ENCODE results near the gene SBK1.

Gene SBK1

DNA sequence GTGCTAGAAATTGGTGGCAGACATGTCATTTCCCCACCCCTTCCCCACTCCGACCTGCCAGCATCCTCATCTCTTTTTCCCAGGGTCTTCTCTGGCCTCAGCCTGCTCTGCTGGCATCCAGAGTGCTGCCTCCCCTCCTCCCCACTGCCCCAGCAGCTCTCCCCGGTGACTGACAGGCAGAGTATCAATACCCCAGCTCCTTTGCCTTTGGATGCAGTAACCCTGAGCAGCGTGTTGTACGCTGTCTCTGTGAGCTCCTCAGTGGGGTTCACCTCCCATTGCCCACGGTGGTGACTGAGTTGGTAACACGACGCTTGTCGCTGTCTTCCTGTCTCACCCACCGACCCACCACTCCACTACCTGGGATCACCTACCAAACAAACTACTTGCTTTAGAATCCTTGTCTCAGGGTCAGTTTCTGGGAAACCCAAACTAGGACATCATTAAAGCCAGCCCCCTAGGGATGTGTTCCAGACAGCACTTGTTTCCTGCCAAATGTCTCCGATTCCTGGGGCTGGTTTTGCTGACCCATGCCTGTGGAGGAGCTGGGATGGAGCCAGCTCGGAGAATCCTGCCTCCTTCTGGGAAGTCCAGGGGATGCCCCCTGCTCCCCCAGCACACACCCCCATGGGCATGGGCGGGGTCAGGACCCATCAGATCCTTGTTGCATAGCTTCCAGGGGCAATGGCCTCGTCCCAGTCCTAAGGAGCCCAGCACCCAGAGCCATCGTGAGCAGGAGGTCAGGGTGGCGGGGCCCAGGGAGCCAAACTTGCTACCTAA lies 8.3 kb upstream of the SBK1 start:
- no peak overlapping the region for H3K27ac ChIP-seq
- no peak for DNase-seq
- no peak for TF ChIP-seq CTCF (IDR thresholded peaks at IDR 0.05; ENCODE audit: low read depth, low read length, missing control alignments)
- H3K36me3 ChIP-seq (replicated peaks), result no peaks in the 10 kb centered on the region
- H3K27me3 ChIP-seq (replicated peaks), result no peaks in the 10 kb centered on the region
- no peak overlapping the region for H3K4me3 ChIP-seq (ENCODE audit: low read depth, low read length)
- in situ Hi-C loops (cut with HindIII; ENCODE audit: low pct_ligation_motif_present, low sequenced_read_pairs), result no loop called here

GRCh38 chr16:28285649-28286048 lies 6.7 kb upstream of the SBK1 start:
- Histone ChIP-seq H3K27ac (no peak overlapping the region), H3K4me3 (ENCODE audit: low read depth, low read length) (no peak overlapping the region), H3K27me3 (replicated peaks) (no peaks in the 10 kb centered on the region), H3K36me3 (replicated peaks) (no peaks in the 10 kb centered on the region)
- in situ Hi-C loops (cut with HindIII; ENCODE audit: low pct_ligation_motif_present, low sequenced_read_pairs), result no loop called here
- no peak for TF ChIP-seq CTCF (IDR thresholded peaks at IDR 0.05; ENCODE audit: low read depth, low read length, missing control alignments)
- no peak for DNase-seq

DNA sequence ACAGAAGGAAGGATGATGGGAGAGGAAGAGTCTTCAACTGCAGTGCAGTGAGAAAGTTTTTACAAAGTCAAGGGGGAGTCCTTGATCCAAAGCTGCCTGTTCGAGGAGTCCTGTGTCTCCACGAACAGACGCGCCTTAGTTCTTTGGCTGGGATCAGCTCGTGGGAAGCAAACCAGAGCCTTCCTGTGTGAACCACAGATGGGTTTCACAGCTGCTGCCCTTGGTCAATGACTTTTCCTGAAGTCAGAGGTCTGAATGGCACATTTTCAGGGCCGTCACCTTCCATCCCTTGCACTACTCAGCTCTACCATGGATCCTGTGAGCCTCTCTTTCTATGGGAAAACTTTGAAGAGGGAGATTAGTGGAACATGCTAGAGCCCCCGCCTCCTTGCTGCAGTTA lies 4.2 kb upstream of the SBK1 start:
- Histone ChIP-seq H3K27ac (no peak overlapping the region), H3K4me3 (ENCODE audit: low read depth, low read length) (no peak overlapping the region), H3K27me3 (replicated peaks) (peaks cover 6% of the 10 kb centered on the region), H3K36me3 (replicated peaks) (no peaks in the 10 kb centered on the region)
- DNase-seq, result no peak
- no peak for TF ChIP-seq CTCF (IDR thresholded peaks at IDR 0.05; ENCODE audit: low read depth, low read length, missing control alignments)
- in situ Hi-C loops (cut with HindIII; ENCODE audit: low pct_ligation_motif_present, low sequenced_read_pairs), result no loop called here

- Histone ChIP-seq H3K27me3 (replicated peaks) (peaks cover 15% of the 10 kb centered on the region), H3K4me3 (ENCODE audit: low read depth, low read length) (no peak overlapping the region), H3K27ac (no peak overlapping the region), H3K36me3 (replicated peaks) (no peaks in the 10 kb centered on the region)
- no peak for TF ChIP-seq CTCF (IDR thresholded peaks at IDR 0.05; ENCODE audit: low read depth, low read length, missing control alignments)
- no peak for DNase-seq
- in situ Hi-C loops (cut with HindIII; ENCODE audit: low pct_ligation_motif_present, low sequenced_read_pairs), result no loop called here
Measured at GRCh38 chr16:28289048-28289447, 3.3 kb upstream of the SBK1 start.

- in situ Hi-C loops (cut with HindIII; ENCODE audit: low pct_ligation_motif_present, low sequenced_read_pairs), result no loop called here
- H3K4me3 ChIP-seq (ENCODE audit: low read depth, low read length), result no peak overlapping the region
- no peak for DNase-seq
- no peaks in the 10 kb centered on the region for H3K36me3 ChIP-seq (replicated peaks)
- no peak for TF ChIP-seq CTCF (IDR thresholded peaks at IDR 0.05; ENCODE audit: low read depth, low read length, missing control alignments)
- no peak overlapping the region for H3K27ac ChIP-seq
- peaks cover 22% of the 10 kb centered on the region for H3K27me3 ChIP-seq (replicated peaks)
Measured at GRCh38 chr16:28289939-28290858, 2.1 kb upstream of the SBK1 start.
